Measurements from ENCODE around the gene NWD2.

DNA sequence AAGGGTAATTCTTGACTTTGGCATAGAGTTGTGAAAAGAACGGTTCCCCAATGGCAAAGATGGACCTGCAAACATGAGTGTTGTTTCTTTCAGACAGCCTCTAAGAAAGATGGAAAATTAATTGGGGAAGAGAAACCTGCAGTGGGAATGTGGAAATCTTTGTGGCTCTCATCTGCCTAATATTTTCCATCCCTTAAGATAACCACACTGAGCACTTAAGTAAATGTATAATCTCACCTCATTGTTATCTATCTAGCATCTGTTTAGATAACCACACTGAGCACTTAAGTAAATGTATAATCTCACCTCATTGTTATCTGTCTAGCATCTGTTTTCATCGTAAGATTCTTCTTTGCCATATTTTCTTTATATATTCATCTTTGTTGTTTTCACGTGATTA lies 149.3 kb downstream of the NWD2 start:
- TF ChIP-seq CTCF (IDR thresholded peaks at IDR 0.05; ENCODE audit: low read depth, low read length, poor library complexity, severe bottlenecking) (no peak), EZH2phosphoT487 (IDR thresholded peaks at IDR 0.05; ENCODE audit: borderline replicate concordance, low read length) (no peak)
